Measurements from ENCODE around the gene SPINT2. TPM values are rescaled to one million over a fixed set of nuclear protein-coding genes. Genes with fewer than 3 reads are reported as not detected.

SPINT2 gene
- total and polyA plus RNA-seq, 3 experiments from 2014 or later = 27.9 to 49.5 (median 29.4) TPM

DNA sequence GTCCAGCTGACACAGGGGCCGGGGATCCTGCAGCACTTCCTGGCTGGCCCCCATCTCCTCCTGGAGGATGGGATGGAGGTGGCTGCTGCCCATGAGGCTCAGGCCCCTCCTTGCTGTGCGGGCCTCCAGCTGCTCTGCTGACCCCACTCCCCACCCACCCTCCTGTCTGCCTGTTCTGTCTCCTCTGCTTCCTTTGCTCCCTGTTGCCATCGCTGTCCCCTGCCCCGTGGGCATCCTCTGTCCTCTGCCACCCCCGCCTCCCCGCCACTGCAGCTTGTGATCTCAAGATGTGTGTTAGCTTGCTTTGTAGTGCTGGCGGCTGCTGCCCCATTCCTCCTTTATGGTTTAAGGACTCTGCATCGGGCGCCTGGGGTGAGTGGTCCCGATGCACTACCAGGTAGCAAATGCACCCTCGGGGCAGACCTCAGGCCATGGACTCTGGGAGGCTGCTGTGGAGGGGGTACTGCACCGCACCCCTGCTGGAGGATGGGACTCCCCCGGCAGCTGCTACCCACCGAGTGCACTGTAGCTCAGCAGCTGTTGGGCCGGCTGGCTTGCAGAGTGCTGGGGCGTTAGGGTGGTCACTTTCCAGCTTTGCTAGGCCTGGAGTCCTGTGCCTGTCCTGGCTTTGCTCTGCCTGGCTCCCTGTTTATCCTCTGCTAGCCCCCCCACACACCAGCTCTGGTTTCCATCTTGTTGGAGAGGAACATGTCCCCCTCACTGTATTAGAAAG lies 23.9 kb downstream of the SPINT2 start:
- DNase-seq = no peak
- Mint-ChIP-seq H3K9me3 (no peaks in the 10 kb centered on the region), H3K36me3 (peaks cover 0 to 53% (median 6%) of the 10 kb centered on the region in 3 donors), H3K4me1 (no peaks in the 10 kb centered on the region), H3K27ac (no peak overlapping the region), H3K4me3 (no peak overlapping the region), H3K27me3 (no peaks in the 10 kb centered on the region)
- Histone ChIP-seq H3K27me3 (ENCODE audit: insufficient read depth, low read length, poor library complexity, severe bottlenecking) (no peaks in the 10 kb centered on the region), H3K27ac (ENCODE audit: low read depth, low read length) (no peak overlapping the region), H3K4me3 (ENCODE audit: low read length) (no peak overlapping the region), H3K9me3 (ENCODE audit: low read length) (no peaks in the 10 kb centered on the region), H3K4me1 (ENCODE audit: insufficient read depth, low read length) (no peaks in the 10 kb centered on the region), H3K36me3 (ENCODE audit: insufficient read depth, low read length) (no peaks in the 10 kb centered on the region)
- ChIA-PET CTCF (interaction anchor here (0.5 kb wide), 1 partner anchor 39 kb away, joined by 3 read pairs; no protein-coding TSS in a partner anchor), POLR2A (no interaction called here)

DNA sequence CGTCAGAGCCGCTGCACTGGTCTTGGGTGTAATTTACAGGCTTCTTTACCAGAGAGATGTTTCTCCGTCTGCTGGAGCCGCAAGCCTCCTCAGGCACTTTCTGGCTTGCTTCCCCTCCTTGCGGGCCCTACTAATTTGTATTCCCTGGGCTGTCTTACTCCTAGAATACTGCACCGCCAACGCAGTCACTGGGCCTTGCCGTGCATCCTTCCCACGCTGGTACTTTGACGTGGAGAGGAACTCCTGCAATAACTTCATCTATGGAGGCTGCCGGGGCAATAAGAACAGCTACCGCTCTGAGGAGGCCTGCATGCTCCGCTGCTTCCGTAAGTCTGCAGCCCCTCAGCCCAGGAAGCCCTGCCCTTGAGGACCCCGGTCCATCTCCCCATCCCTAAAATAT lies 25.6 kb downstream of the SPINT2 start:
- Mint-ChIP-seq H3K4me3 (no peak overlapping the region), H3K9me3 (no peaks in the 10 kb centered on the region), H3K27ac (no peak overlapping the region), H3K36me3 (peaks cover 0 to 46% (median 3%) of the 10 kb centered on the region in 3 donors), H3K4me1 (no peaks in the 10 kb centered on the region), H3K27me3 (no peaks in the 10 kb centered on the region)
- Histone ChIP-seq H3K9me3 (ENCODE audit: low read length) (no peaks in the 10 kb centered on the region), H3K4me1 (ENCODE audit: insufficient read depth, low read length) (no peaks in the 10 kb centered on the region), H3K4me3 (ENCODE audit: low read length) (no peak overlapping the region), H3K27me3 (ENCODE audit: insufficient read depth, low read length, poor library complexity, severe bottlenecking) (no peaks in the 10 kb centered on the region), H3K36me3 (ENCODE audit: insufficient read depth, low read length) (no peaks in the 10 kb centered on the region), H3K27ac (ENCODE audit: low read depth, low read length) (no peak overlapping the region)
- no peak for DNase-seq
- CTCF ChIA-PET = no interaction called here
- POLR2A ChIA-PET = no interaction called here

DNA sequence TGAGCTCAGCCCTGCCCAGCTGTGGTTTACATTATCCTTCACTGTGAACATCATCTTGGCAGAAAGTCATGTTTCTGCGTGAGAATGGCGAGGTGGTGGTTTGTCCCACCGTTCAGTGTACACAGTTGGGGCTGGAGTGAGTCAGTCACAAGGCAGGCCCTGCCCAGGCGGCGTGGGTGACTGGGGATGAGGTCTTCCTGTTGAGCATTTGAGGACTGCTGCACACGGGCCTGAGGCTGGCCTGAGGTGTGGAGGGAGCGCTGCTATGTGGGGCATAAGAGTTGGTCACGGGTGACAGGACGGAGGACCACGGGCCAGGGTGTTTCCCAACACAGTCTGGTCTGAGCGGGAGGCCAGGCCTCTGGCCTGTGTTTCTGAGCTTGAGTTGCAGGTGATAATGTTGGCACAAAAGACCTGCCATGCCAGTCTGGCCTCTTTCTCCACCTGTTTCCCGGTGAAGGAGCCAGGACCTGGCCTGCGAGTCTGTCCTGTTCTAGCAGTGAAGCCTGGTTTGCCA lies 26.3 kb downstream of the SPINT2 start:
- H3K36me3 Mint-ChIP-seq = peaks cover 0 to 44% (median 3%) of the 10 kb centered on the region in 3 donors
- DNase-seq = no peak
- no peaks in the 10 kb centered on the region for H3K27me3 Mint-ChIP-seq
- POLR2A ChIA-PET = no interaction called here
- Histone ChIP-seq H3K36me3 (ENCODE audit: insufficient read depth, low read length) (no peaks in the 10 kb centered on the region), H3K9me3 (ENCODE audit: low read length) (no peaks in the 10 kb centered on the region), H3K4me1 (ENCODE audit: insufficient read depth, low read length) (no peaks in the 10 kb centered on the region), H3K4me3 (ENCODE audit: low read length) (no peak overlapping the region), H3K27ac (ENCODE audit: low read depth, low read length) (no peak overlapping the region), H3K27me3 (ENCODE audit: insufficient read depth, low read length, poor library complexity, severe bottlenecking) (no peaks in the 10 kb centered on the region)
- H3K9me3 Mint-ChIP-seq = no peaks in the 10 kb centered on the region
- H3K27ac Mint-ChIP-seq = peak overlapping the region in 1 of 8 donors; percentile 84
- CTCF ChIA-PET = no interaction called here
- no peak overlapping the region for H3K4me3 Mint-ChIP-seq
- H3K4me1 Mint-ChIP-seq = no peaks in the 10 kb centered on the region

DNA sequence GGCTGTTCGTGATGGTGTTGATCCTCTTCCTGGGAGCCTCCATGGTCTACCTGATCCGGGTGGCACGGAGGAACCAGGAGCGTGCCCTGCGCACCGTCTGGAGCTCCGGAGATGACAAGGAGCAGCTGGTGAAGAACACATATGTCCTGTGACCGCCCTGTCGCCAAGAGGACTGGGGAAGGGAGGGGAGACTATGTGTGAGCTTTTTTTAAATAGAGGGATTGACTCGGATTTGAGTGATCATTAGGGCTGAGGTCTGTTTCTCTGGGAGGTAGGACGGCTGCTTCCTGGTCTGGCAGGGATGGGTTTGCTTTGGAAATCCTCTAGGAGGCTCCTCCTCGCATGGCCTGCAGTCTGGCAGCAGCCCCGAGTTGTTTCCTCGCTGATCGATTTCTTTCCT lies 27.5 kb downstream of the SPINT2 start:
- Mint-ChIP-seq H3K4me1 (no peaks in the 10 kb centered on the region), H3K4me3 (no peak overlapping the region), H3K27me3 (no peaks in the 10 kb centered on the region), H3K9me3 (no peaks in the 10 kb centered on the region), H3K27ac (no peak overlapping the region), H3K36me3 (peaks cover 0 to 38% (median 3%) of the 10 kb centered on the region in 3 donors)
- no peak overlapping the region for H3K4me3 ChIP-seq (ENCODE audit: low read length)
- ChIA-PET POLR2A (no interaction called here), CTCF (no interaction called here)
- H3K27ac ChIP-seq (ENCODE audit: low read depth, low read length) = no peak overlapping the region
- DNase-seq = no peak
- H3K27me3 ChIP-seq (ENCODE audit: insufficient read depth, low read length, poor library complexity, severe bottlenecking) = no peaks in the 10 kb centered on the region
- no peaks in the 10 kb centered on the region for H3K36me3 ChIP-seq (ENCODE audit: insufficient read depth, low read length)
- no peaks in the 10 kb centered on the region for H3K9me3 ChIP-seq (ENCODE audit: low read length)
- H3K4me1 ChIP-seq (ENCODE audit: insufficient read depth, low read length) = no peaks in the 10 kb centered on the region

DNA sequence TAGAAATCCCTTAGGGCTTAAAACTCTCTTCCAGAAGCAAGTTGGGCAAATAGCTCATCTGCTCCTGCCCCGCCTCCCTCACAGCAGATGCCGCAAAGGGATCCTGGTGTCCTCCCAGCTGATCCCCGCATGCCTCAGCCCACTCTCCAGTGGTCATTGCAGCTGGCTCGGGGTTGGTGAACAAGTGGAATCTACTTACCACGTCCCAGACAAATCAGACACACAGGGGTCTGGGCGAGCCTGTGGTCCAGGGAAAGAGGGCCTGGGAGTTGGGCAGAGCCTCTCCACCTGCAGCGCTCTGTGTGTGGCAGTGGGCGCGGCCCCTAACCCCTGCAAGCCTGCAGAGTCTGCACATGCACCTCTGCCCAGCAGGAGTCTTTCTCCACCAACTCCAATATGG lies 28.9 kb downstream of the SPINT2 start:
- CTCF ChIA-PET = no interaction called here
- no peaks in the 10 kb centered on the region for H3K36me3 ChIP-seq (ENCODE audit: insufficient read depth, low read length)

DNA sequence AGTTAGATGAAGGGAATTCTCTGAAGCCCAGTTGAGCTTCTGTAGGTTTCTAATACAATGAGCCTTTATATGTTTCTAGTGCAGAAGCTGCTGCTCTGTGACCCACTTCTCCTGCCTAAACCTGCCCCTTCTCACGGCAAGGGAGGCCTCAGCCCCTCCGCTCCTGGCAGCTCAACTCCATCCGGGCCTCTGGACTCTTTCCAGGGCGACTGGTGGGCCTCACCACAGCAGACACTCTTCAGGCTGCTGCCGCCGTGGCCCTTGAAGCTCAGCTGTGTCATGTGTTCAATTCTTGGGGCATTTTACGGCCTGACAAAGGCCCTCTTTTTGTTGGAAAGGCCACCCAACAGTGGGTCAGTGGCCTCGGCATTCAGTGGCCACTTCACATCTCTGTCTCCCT lies 29.7 kb downstream of the SPINT2 start:
- H3K9me3 Mint-ChIP-seq = no peaks in the 10 kb centered on the region
- H3K4me3 Mint-ChIP-seq = no peak overlapping the region
- Histone ChIP-seq H3K27ac (ENCODE audit: low read depth, low read length) (no peak overlapping the region), H3K9me3 (ENCODE audit: low read length) (no peaks in the 10 kb centered on the region), H3K4me3 (ENCODE audit: low read length) (no peak overlapping the region), H3K36me3 (ENCODE audit: insufficient read depth, low read length) (no peaks in the 10 kb centered on the region), H3K4me1 (ENCODE audit: insufficient read depth, low read length) (no peaks in the 10 kb centered on the region), H3K27me3 (ENCODE audit: insufficient read depth, low read length, poor library complexity, severe bottlenecking) (no peaks in the 10 kb centered on the region)
- ChIA-PET POLR2A (no interaction called here), CTCF (no interaction called here)
- H3K36me3 Mint-ChIP-seq = peaks cover 0 to 28% (median 0%) of the 10 kb centered on the region in 3 donors
- no peak overlapping the region for H3K27ac Mint-ChIP-seq
- no peaks in the 10 kb centered on the region for H3K4me1 Mint-ChIP-seq
- no peaks in the 10 kb centered on the region for H3K27me3 Mint-ChIP-seq
- no peak for DNase-seq

More for the DNA sequence above, 28.9 kb downstream of the SPINT2 start:
- POLR2A ChIA-PET = no interaction called here
- Mint-ChIP-seq H3K36me3 (peaks cover 0 to 33% (median 0%) of the 10 kb centered on the region in 3 donors), H3K27me3 (no peaks in the 10 kb centered on the region), H3K9me3 (no peaks in the 10 kb centered on the region), H3K27ac (peak overlapping the region in 1 of 8 donors; percentile 65), H3K4me3 (no peak overlapping the region), H3K4me1 (no peaks in the 10 kb centered on the region)
- DNase-seq = no peak
- H3K27ac ChIP-seq (ENCODE audit: low read depth, low read length) = no peak overlapping the region
- no peak overlapping the region for H3K4me3 ChIP-seq (ENCODE audit: low read length)
- no peaks in the 10 kb centered on the region for H3K4me1 ChIP-seq (ENCODE audit: insufficient read depth, low read length)
- H3K9me3 ChIP-seq (ENCODE audit: low read length) = no peaks in the 10 kb centered on the region
- H3K27me3 ChIP-seq (ENCODE audit: insufficient read depth, low read length, poor library complexity, severe bottlenecking) = no peaks in the 10 kb centered on the region

DNA sequence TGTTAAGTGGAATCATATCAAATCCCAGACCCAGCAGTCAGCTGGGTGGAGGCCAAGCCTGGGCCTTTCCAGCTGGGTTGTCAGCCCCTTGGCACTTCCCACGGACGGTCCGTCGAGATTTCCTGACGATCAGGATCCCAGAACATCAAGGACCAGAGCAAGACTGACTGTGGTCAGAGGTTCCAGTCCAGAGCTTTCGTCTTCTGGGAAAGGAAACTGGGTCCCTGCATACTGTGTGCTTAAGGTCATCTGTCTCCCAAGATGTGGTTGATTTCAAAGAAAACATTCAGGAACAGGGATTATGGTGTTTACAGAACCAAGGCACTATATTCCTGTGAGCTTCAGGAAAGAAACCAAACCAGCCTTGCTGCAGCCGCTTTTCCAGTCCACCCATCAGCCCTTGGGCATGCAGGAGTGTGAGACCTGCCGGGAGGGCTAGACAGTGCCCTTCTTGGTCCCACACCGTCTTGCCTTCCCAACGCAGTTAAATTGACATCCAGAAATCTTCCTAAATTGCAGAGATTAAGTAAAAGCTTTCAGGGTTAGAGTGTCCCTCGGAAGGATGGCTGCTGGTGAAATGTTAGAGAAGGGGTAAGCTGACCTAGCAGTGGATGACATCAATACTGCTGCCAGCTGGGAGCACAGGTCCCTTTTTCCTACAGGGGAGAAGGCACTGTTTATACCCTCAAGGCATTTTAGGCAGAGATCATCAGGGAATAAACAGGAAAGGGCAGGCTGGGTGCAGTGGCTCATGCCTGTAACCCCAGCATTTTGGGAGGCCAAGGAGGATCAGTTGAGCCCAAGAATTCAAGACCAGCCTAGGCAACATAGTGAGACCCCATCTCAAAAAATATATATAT lies 34.7 kb downstream of the SPINT2 start:
- Histone ChIP-seq H3K27ac (ENCODE audit: low read depth, low read length) (no peak overlapping the region), H3K4me3 (ENCODE audit: low read length) (no peak overlapping the region), H3K27me3 (ENCODE audit: insufficient read depth, low read length, poor library complexity, severe bottlenecking) (no peaks in the 10 kb centered on the region), H3K36me3 (ENCODE audit: insufficient read depth, low read length) (no peaks in the 10 kb centered on the region), H3K4me1 (ENCODE audit: insufficient read depth, low read length) (no peaks in the 10 kb centered on the region), H3K9me3 (ENCODE audit: low read length) (no peaks in the 10 kb centered on the region)
- Mint-ChIP-seq H3K9me3 (no peaks in the 10 kb centered on the region), H3K4me3 (no peak overlapping the region), H3K27me3 (no peaks in the 10 kb centered on the region), H3K36me3 (no peaks in the 10 kb centered on the region), H3K4me1 (no peaks in the 10 kb centered on the region), H3K27ac (no peak overlapping the region)
- CTCF ChIA-PET = no interaction called here
- DNase-seq = no peak
- POLR2A ChIA-PET = no interaction called here
